Kidney epithelial cell (primary cell): ENCODE results near the gene RNF152. TPM values are rescaled to one million over a fixed set of nuclear protein-coding genes. Genes with fewer than 3 reads are reported as not detected.
"Not testable (repeated sequence)": the region's sequence is repeated elsewhere in the genome, so short reads cannot be mapped to it uniquely, and the experiment has no call there.

Experiments
- DNase-seq: peaks from one replicate; pipeline ENCODE4 v3.0.0-alpha.2; 2010; ENCODE audit warnings: low read depth
- H3K27me3 ChIP-seq: 2 replicates; pipeline ENCODE4 v1.6.0; 2011; ENCODE audit warnings: low read length; ENCODE audit not compliant: control insufficient read depth, insufficient read depth
- H3K36me3 ChIP-seq: 2 replicates; pipeline ENCODE4 v1.5.1; 2011; ENCODE audit warnings: low read length; ENCODE audit not compliant: control insufficient read depth, insufficient read depth
- H3K4me3 ChIP-seq: 2 replicates; pipeline ENCODE4 v1.5.1; 2011; ENCODE audit warnings: low read depth, mild to moderate bottlenecking, control low read depth, low read length
- total RNA-seq: library from RNA; depleted of rRNA; stranded (reverse); fragments of >200 nt; gene quantifications from 2 replicates; pipeline ENCODE4 v1.2.3, GENCODE V29; 2015
- TF ChIP-seq, protein P1 (sequence below): IDR thresholded peaks from 2 replicates; pipeline ENCODE4 v1.5.1; 2011; ENCODE audit warnings: mild to moderate bottlenecking, moderate library complexity, low read length, control low read depth, inconsistent platforms; ENCODE audit not compliant: insufficient read depth, poor library complexity, severe bottlenecking

RNF152 gene
- total RNA-seq, 1 donor from 2014 or later: 10.2 TPM

DNA sequence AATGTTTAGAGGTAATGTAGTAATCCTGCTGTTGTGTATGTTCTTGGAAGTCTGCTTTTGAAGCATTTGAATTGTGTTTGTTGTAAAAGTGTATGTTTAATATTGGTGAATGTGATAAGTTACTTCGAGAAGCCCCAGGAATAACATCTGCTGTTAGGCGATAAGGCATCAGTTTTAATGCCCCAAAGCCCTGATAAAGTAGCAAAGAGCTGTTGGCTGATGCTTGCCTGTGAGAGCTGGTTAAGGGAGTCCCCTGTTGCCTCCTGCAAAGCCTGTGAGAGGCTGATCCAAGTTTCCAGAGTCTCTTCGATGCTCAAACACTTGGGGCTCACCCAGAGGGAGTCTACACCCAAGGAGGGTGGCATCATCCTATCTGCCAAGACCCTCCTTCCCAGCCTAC lies 110.3 kb downstream of the RNF152 start:
- no peak for DNase-seq
- Histone ChIP-seq H3K36me3 (no peaks in the 10 kb centered on the region), H3K27me3 (no peaks in the 10 kb centered on the region), H3K4me3 (no peak overlapping the region)
- TF ChIP-seq, protein P1, sequence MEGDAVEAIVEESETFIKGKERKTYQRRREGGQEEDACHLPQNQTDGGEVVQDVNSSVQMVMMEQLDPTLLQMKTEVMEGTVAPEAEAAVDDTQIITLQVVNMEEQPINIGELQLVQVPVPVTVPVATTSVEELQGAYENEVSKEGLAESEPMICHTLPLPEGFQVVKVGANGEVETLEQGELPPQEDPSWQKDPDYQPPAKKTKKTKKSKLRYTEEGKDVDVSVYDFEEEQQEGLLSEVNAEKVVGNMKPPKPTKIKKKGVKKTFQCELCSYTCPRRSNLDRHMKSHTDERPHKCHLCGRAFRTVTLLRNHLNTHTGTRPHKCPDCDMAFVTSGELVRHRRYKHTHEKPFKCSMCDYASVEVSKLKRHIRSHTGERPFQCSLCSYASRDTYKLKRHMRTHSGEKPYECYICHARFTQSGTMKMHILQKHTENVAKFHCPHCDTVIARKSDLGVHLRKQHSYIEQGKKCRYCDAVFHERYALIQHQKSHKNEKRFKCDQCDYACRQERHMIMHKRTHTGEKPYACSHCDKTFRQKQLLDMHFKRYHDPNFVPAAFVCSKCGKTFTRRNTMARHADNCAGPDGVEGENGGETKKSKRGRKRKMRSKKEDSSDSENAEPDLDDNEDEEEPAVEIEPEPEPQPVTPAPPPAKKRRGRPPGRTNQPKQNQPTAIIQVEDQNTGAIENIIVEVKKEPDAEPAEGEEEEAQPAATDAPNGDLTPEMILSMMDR: no peak

DNA sequence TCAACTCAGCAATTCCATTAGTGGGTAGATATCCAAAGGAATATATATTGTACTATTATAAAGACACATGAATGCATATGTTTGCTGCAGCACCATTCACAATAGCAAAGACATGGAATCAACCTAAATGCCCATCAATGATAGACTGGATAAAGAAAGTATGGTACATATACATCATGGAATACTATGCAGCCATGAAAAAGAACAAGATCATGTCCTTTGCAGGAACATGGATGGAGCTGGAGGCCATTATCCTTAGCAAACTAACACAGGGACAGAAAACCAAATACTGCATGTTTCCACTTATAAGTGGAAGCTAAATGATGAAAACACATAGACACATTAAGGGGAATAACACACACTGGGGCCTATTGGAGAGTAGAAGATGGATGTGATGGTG lies 116.6 kb downstream of the RNF152 start:
- not testable (repeated sequence) for DNase-seq, H3K36me3 ChIP-seq, H3K4me3 ChIP-seq, H3K27me3 ChIP-seq

DNA sequence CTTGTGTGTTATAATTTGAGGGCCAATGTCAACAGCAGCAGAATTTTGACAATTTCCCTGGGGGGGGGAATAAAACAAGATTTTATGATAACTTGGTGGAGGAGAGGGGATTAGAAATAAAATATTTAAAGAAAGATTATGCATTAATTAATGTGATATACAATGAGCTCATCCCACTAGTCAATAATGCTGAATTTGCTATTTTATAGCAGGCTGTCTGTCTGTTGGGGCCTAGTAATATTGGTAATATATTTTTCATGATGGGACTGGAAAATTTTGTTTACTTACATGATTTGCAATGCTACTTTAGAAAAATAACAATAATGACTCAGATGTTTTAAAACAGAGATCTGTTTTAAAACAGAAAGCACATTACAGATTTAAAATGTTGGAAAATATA lies 118.0 kb downstream of the RNF152 start:
- TF ChIP-seq, protein P1: no peak
- no peak for DNase-seq

DNA sequence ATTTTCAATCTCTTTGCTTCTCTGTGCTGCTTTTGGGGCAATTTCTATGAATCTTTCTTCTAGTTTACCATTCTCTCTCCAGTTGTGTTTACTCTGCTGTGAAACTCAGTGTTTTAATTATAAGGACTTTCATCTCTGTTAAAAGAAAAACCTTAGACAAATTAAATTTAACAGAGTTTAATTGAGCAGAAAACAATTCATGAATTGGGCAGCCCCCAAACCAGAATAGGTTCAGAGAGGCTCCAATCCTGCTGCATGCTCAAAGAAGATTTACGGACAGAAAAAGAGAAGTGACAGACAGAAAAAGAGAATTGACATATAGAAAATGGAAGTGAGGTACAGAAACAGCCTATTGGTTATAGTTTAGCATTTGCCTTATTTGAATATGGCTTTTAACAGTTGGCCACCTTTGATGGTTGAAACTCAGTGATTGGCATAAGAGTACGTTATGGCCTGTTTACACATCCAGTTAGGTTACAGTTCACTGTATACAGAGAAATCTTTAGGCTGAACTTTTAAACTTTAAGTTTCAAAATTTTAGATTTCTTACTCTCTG lies 120.4 kb downstream of the RNF152 start:
- TF ChIP-seq, protein P1: no peak
- no peak for DNase-seq
- no peaks in the 10 kb centered on the region for H3K27me3 ChIP-seq
- no peak overlapping the region for H3K4me3 ChIP-seq
- no peaks in the 10 kb centered on the region for H3K36me3 ChIP-seq

More for the DNA sequence above, 118.0 kb downstream of the RNF152 start:
- no peak overlapping the region for H3K4me3 ChIP-seq
- no peaks in the 10 kb centered on the region for H3K27me3 ChIP-seq
- no peaks in the 10 kb centered on the region for H3K36me3 ChIP-seq

DNA sequence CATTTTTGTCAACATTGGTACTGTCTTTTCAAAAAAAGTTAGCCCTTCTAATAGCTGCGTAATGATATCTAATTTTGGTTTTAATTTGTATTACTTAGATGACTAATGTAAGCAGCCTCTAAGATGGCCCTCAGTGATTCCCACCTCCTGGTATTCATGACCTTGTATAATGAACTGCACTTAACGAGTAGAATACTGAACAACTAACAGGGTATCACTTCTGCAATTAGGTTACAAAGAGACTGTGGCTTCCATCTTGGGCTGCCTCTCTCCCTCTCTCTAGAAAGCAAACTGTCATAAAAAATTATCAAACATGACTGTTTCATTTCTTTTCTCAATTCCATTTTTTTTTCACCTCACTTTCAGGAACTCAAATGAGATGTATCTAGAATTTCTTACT lies 120.9 kb downstream of the RNF152 start:
- no peak for DNase-seq
- no peaks in the 10 kb centered on the region for H3K27me3 ChIP-seq
- TF ChIP-seq, protein P1: no peak
- H3K4me3 ChIP-seq: no peak overlapping the region
- H3K36me3 ChIP-seq: no peaks in the 10 kb centered on the region

DNA sequence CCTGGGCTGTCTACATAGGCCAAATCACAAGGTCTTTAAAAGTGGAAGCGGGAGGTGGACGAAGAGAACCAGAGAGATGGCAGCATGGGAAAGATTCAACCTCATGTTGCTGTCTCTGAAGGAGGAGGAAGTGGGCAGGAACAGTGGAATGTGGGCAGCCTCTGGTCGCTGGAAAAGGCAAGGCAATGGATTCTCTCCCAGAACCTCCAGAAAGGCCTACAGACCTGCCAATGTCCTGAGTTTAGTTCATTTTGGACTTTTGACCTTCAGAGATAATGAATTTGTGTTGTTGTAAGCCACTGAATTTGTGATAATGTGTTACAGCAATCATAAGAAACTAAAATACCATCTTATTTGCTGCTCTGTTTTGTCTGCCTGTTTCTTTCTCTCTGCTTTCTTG lies 122.5 kb downstream of the RNF152 start:
- TF ChIP-seq, protein P1: no peak
- no peak for DNase-seq
- Histone ChIP-seq H3K36me3 (no peaks in the 10 kb centered on the region), H3K4me3 (no peak overlapping the region), H3K27me3 (no peaks in the 10 kb centered on the region)
